Ishikawa (cell line): ENCODE data around the gene TRMT61A.

ENCODE experiments used
- CEBPB ChIP-seq: IDR thresholded peaks from 2 replicates; pipeline ENCODE4 v1.6.1; 2012
- CREB1 ChIP-seq: IDR thresholded peaks from 2 replicates; pipeline ENCODE4 v1.6.1; 2012; ENCODE audit warnings: low read depth
- EGR1 ChIP-seq: IDR thresholded peaks from 2 replicates; pipeline ENCODE4 v1.6.1; 2012
- EP300 ChIP-seq: IDR thresholded peaks from 2 replicates; pipeline ENCODE4 v1.6.1; 2012; ENCODE audit warnings: borderline replicate concordance
- MAX ChIP-seq: IDR thresholded peaks from 2 replicates; pipeline ENCODE4 v1.6.1; 2012
- NFIC ChIP-seq: IDR thresholded peaks from 2 replicates; pipeline ENCODE4 v1.6.1; 2012
- RAD21 ChIP-seq: IDR thresholded peaks from 2 replicates; pipeline ENCODE4 v1.6.1; 2012; ENCODE audit warnings: low read depth
- REST ChIP-seq: IDR thresholded peaks from 2 replicates; pipeline ENCODE4 v1.6.1; 2012; ENCODE audit warnings: low read depth, mild to moderate bottlenecking
- TAF1 ChIP-seq: IDR thresholded peaks from 2 replicates; pipeline ENCODE4 v1.6.1; 2012; ENCODE audit warnings: low read depth, mild to moderate bottlenecking
- TCF12 ChIP-seq: IDR thresholded peaks from 2 replicates; pipeline ENCODE4 v1.6.1; 2012; ENCODE audit warnings: low read depth
- TEAD4 ChIP-seq: IDR thresholded peaks from 2 replicates; pipeline ENCODE4 v1.6.1; 2012
- USF1 ChIP-seq: IDR thresholded peaks from 2 replicates; pipeline ENCODE4 v1.6.1; 2012
- YY1 ChIP-seq: IDR thresholded peaks from 2 replicates; pipeline ENCODE4 v1.6.1; 2012; ENCODE audit warnings: low read depth
- ZBTB7A ChIP-seq: IDR thresholded peaks from 2 replicates; pipeline ENCODE4 v1.6.1; 2012; ENCODE audit warnings: low read depth

GRCh38 chr14:103543140-103543539, 14.1 kb downstream of the TRMT61A start:
- TF ChIP-seq RAD21 (no peak), EP300 (no peak; the same call in 1 of the 2 replicates), CEBPB (no peak), USF1 (no peak), REST (no peak), YY1 (no peak), MAX (no peak), EGR1 (no peak), ZBTB7A (0 out of 2 replicates have a peak, but pooled peaks have one; percentile 47), CREB1 (no peak), NFIC (no peak), TEAD4 (no peak), TAF1 (no peak), TCF12 (peak; percentile 63; the same call in 1 of the 2 replicates)
